ENCODE measurements around the gene NOL4L.

DNA sequence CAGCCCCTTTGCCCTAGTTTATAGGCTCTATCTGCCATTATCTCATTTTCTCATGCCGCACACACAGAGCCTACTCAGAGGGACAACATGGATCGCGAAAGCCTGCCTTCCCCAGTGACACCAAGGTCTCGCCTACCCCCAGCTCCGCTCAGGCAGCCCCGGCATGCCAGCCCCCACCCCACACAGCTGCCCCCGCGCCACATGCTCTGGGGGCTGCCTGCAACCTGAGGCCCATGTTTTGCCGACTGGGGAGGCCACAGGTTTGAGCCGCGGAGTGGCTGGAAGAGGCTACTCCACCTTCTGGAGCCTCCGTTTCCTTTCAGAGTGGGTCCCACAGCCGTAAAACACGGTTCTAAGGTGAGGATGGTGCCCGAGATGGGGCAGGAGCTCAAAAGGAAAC lies 124.9 kb downstream of the NOL4L start:
- no peak for TF ChIP-seq EZH2 (IDR thresholded peaks at IDR 0.05; ENCODE audit: borderline replicate concordance, low read depth, low read length, poor library complexity, severe bottlenecking)
- TF ChIP-seq, protein P1, sequence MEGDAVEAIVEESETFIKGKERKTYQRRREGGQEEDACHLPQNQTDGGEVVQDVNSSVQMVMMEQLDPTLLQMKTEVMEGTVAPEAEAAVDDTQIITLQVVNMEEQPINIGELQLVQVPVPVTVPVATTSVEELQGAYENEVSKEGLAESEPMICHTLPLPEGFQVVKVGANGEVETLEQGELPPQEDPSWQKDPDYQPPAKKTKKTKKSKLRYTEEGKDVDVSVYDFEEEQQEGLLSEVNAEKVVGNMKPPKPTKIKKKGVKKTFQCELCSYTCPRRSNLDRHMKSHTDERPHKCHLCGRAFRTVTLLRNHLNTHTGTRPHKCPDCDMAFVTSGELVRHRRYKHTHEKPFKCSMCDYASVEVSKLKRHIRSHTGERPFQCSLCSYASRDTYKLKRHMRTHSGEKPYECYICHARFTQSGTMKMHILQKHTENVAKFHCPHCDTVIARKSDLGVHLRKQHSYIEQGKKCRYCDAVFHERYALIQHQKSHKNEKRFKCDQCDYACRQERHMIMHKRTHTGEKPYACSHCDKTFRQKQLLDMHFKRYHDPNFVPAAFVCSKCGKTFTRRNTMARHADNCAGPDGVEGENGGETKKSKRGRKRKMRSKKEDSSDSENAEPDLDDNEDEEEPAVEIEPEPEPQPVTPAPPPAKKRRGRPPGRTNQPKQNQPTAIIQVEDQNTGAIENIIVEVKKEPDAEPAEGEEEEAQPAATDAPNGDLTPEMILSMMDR (conservative IDR thresholded peaks at IDR 0.05; ENCODE audit: low read depth, low read length), result no peak

All from A673 (cell line).